OCI-LY1 (cell line): ENCODE measurements around the gene FTO.

Source experiments
- EZH2 ChIP-seq: fragments of 200-600 bp; sonication (generic), shearing (Covaris generic); IDR thresholded peaks from 2 replicates; pipeline ENCODE4 v1.8.0; 2017; ENCODE audit warnings: borderline replicate concordance, mixed run types, mild to moderate bottlenecking, antibody characterized with exemption, low read length, moderate library complexity, mixed read lengths
- TF ChIP-seq, protein P1 (sequence below): fragments of 200-600 bp; sonication (generic), shearing (Covaris generic); IDR thresholded peaks from 2 replicates; pipeline ENCODE4 v1.5.1; 2017; ENCODE audit warnings: mild to moderate bottlenecking, antibody characterized with exemption, low read length, moderate library complexity, mixed read lengths

DNA sequence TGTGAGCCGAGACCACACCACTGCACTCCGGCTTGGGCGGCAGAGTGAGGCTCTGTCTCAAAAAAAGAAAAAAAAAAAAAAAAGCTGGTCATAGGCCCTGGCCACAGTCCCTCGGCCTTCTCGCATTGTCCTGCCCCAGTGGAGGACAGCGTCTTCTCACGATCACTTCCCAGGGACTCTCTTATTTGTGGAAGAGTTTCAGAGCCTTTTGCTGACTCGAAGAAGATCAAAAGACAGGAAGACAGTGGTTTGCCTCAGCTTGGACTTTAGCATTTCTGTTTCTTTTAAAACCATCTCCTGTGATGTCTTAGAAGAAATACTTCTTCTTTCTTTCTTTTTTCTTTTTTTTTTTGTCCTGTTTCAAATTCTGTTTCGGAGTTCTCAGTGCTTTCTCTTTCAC lies 210.0 kb downstream of the FTO start:
- TF ChIP-seq, protein P1, sequence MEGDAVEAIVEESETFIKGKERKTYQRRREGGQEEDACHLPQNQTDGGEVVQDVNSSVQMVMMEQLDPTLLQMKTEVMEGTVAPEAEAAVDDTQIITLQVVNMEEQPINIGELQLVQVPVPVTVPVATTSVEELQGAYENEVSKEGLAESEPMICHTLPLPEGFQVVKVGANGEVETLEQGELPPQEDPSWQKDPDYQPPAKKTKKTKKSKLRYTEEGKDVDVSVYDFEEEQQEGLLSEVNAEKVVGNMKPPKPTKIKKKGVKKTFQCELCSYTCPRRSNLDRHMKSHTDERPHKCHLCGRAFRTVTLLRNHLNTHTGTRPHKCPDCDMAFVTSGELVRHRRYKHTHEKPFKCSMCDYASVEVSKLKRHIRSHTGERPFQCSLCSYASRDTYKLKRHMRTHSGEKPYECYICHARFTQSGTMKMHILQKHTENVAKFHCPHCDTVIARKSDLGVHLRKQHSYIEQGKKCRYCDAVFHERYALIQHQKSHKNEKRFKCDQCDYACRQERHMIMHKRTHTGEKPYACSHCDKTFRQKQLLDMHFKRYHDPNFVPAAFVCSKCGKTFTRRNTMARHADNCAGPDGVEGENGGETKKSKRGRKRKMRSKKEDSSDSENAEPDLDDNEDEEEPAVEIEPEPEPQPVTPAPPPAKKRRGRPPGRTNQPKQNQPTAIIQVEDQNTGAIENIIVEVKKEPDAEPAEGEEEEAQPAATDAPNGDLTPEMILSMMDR = no peak
- no peak for TF ChIP-seq EZH2
